Smooth muscle cell (in vitro differentiated cells): ENCODE data around the gene TRIP6. TPM values are rescaled to one million over a fixed set of nuclear protein-coding genes. Genes with fewer than 3 reads are reported as not detected.

Experiments
- DNase-seq: peaks from one replicate; lab custom pipeline; 2025; ENCODE audit not compliant: unreplicated experiment; lab: John Stamatoyannopoulos, UW
- H2AFZ ChIP-seq: fragments of 200-600 bp; sonication (generic); 2 replicates; pipeline ENCODE4 v1.6.0; 2016; ENCODE audit warnings: antibody characterized with exemption, low read depth, mild to moderate bottlenecking
- H3F3A ChIP-seq: fragments of 200-600 bp; sonication (generic); 2 replicates; pipeline ENCODE4 v1.6.0; 2017; ENCODE audit warnings: antibody characterized with exemption, low read depth
- H3K27ac ChIP-seq: fragments of 200-600 bp; sonication (generic); 2 replicates; pipeline ENCODE4 v1.5.1; 2016; ENCODE audit warnings: low read depth, mild to moderate bottlenecking
- H3K27me3 ChIP-seq: fragments of 200-600 bp; sonication (generic); 2 replicates; pipeline ENCODE4 v1.6.1; 2016; ENCODE audit warnings: low read depth, mild to moderate bottlenecking
- H3K36me3 ChIP-seq: fragments of 200-600 bp; sonication (generic); 2 replicates; pipeline ENCODE4 v1.5.1; 2016; ENCODE audit warnings: low read depth
- H3K4me1 ChIP-seq: fragments of 200-600 bp; sonication (generic); 2 replicates; pipeline ENCODE4 v1.5.1; 2016; ENCODE audit warnings: low read depth
- H3K4me2 ChIP-seq: fragments of 200-600 bp; sonication (generic); 2 replicates; pipeline ENCODE4 v1.6.0; 2016; ENCODE audit warnings: mild to moderate bottlenecking
- H3K4me3 ChIP-seq: fragments of 200-600 bp; sonication (generic); 2 replicates; pipeline ENCODE4 v1.5.1; 2016; ENCODE audit warnings: mild to moderate bottlenecking
- H3K79me2 ChIP-seq: fragments of 200-600 bp; sonication (generic); 2 replicates; pipeline ENCODE4 v1.6.0; 2016; ENCODE audit warnings: low read depth, mild to moderate bottlenecking
- H3K9ac ChIP-seq: fragments of 200-600 bp; sonication (generic); 2 replicates; pipeline ENCODE4 v1.6.0; 2016; ENCODE audit warnings: low read depth
- H3K9me3 ChIP-seq: fragments of 200-600 bp; sonication (generic); replicated peaks from 2 replicates; pipeline ENCODE4 v1.5.1; 2016; ENCODE audit warnings: low read depth
- H4K20me1 ChIP-seq: fragments of 200-600 bp; sonication (generic); 2 replicates; pipeline ENCODE4 v1.6.0; 2016; ENCODE audit warnings: low read depth
- WGBS: methylation state at CpG from one replicate; pipeline ENCODE4 v1.1.7; 2016; ENCODE audit warnings: low lambda C conversion rate; 5-methylcytosine and 5-hydroxymethylcytosine counted together
- polyA plus RNA-seq: library from polyadenylated mRNA; unstranded; fragments of >200 nt; fragmentation: Nextera tagmentation; extraction: Ambion mirVana; gene quantifications from 2 replicates; pipeline ENCODE4 v1.2.1, GENCODE V29; 2016
- total RNA-seq: library from RNA; depleted of rRNA; stranded (reverse); fragments of >200 nt; gene quantifications from 2 replicates; pipeline ENCODE4 v1.2.3, GENCODE V29; 2014
- TF ChIP-seq, protein P1 (sequence below): fragments of 200-600 bp; sonication (generic); IDR thresholded peaks from 2 replicates; pipeline ENCODE4 v1.5.1; 2017; ENCODE audit warnings: borderline replicate concordance, mild to moderate bottlenecking, antibody characterized with exemption; ENCODE audit not compliant: insufficient read depth, poor library complexity, severe bottlenecking

The TRIP6 gene
- total and polyA plus RNA-seq, 2 experiments from 2014 or later: 46.8 to 65.6 TPM

DNA sequence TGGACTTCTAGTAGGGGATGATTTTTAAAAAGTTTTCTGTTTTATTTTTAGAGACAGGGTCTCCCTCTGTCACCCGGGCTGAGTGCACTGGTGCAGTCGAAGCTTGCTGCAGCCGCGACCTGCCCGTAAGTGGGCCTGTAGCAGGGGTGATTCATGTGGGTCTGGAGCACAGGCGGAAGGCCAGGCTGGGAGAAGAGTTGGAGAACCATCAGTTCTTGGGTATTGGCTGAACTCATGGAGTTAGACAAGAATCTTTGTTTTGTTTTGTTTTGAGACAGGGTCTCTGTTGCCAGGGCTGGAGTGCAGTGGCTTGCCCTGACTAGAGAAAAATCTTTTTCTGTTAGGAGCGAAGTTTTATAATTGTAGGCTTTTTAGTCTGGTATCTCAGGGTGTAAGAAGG is 13.5 kb downstream of the TRIP6 start:
- Histone ChIP-seq H3K79me2 (peaks cover 65% of the 10 kb centered on the region), H3F3A (peaks cover 15% of the 10 kb centered on the region), H3K4me1 (peaks cover 20% of the 10 kb centered on the region), H3K27ac (no peak overlapping the region), H4K20me1 (peaks cover 83% of the 10 kb centered on the region), H2AFZ (no peak overlapping the region), H3K9me3 (no peaks in the 10 kb centered on the region), H3K36me3 (peaks cover 11% of the 10 kb centered on the region), H3K4me2 (no peak overlapping the region), H3K9ac (no peak overlapping the region), H3K4me3 (no peak overlapping the region), H3K27me3 (no peaks in the 10 kb centered on the region)
- TF ChIP-seq, protein P1, sequence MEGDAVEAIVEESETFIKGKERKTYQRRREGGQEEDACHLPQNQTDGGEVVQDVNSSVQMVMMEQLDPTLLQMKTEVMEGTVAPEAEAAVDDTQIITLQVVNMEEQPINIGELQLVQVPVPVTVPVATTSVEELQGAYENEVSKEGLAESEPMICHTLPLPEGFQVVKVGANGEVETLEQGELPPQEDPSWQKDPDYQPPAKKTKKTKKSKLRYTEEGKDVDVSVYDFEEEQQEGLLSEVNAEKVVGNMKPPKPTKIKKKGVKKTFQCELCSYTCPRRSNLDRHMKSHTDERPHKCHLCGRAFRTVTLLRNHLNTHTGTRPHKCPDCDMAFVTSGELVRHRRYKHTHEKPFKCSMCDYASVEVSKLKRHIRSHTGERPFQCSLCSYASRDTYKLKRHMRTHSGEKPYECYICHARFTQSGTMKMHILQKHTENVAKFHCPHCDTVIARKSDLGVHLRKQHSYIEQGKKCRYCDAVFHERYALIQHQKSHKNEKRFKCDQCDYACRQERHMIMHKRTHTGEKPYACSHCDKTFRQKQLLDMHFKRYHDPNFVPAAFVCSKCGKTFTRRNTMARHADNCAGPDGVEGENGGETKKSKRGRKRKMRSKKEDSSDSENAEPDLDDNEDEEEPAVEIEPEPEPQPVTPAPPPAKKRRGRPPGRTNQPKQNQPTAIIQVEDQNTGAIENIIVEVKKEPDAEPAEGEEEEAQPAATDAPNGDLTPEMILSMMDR: no peak
- no peak for DNase-seq
- 88% methylated on average over 7 of the region's 7 CpGs for WGBS

DNA sequence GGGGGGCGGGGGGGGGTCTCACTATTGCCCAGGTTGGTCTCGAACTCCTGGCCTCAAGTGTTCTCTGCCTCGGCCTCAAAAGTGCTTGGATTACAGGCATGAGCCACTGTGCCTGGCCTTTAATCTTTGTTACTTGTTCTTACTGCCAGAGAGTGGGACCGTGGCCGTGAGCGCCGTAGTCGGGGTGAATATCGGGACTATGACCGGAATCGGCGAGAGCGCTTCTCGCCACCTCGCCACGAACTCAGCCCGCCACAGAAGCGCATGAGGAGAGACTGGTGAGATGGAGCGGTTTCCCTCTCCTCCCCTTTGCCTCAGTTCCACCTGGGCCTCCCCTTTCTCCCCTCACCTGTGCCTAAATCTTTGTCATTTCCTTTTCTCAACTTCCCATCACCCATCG is 13.9 kb downstream of the TRIP6 start:
- peaks cover 15% of the 10 kb centered on the region for H3K4me1 ChIP-seq
- H3K27ac ChIP-seq: no peak overlapping the region
- H3K27me3 ChIP-seq: no peaks in the 10 kb centered on the region
- H3K79me2 ChIP-seq: peaks cover 60% of the 10 kb centered on the region
- TF ChIP-seq, protein P1: no peak
- 96% methylated on average over 20 of the region's 20 CpGs for WGBS
- no peak overlapping the region for H3K4me2 ChIP-seq
- no peak overlapping the region for H3K4me3 ChIP-seq
- no peak overlapping the region for H2AFZ ChIP-seq
- H3K36me3 ChIP-seq: peaks cover 11% of the 10 kb centered on the region
- no peaks in the 10 kb centered on the region for H3K9me3 ChIP-seq
- DNase-seq: no peak
- H3F3A ChIP-seq: peaks cover 15% of the 10 kb centered on the region
- peaks cover 78% of the 10 kb centered on the region for H4K20me1 ChIP-seq
- no peak overlapping the region for H3K9ac ChIP-seq

DNA sequence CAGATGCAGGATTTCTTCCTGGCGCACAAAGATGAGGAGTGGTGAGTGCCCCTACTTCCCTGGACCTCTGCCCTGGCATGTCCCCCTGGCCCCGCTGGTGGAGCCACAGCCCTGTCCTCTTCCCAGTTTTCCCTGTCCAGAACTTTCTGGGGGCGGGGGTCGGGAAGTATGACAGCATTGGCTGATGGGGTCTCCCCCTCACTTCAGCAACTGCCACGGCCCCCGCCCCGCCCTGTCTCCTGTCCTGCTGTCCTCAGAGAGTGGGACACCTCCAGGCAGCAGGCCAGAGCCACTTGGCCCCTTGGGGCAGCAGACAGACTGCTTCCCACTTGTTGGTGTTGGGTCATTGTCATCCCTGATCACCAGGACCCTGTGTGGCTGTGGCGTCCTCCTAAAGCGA is 15.0 kb downstream of the TRIP6 start:
- Histone ChIP-seq H3K4me2 (no peak overlapping the region), H3K27me3 (no peaks in the 10 kb centered on the region), H3K9me3 (no peaks in the 10 kb centered on the region), H3K79me2 (peaks cover 50% of the 10 kb centered on the region), H3F3A (peaks cover 26% of the 10 kb centered on the region), H3K9ac (no peak overlapping the region), H3K4me1 (peaks cover 7% of the 10 kb centered on the region), H3K27ac (no peak overlapping the region), H3K4me3 (no peak overlapping the region), H2AFZ (no peak overlapping the region), H4K20me1 (peaks cover 68% of the 10 kb centered on the region), H3K36me3 (peaks cover 11% of the 10 kb centered on the region)
- DNase-seq: no peak
- TF ChIP-seq, protein P1: no peak
- WGBS: 98% methylated on average over 9 of the region's 9 CpGs

DNA sequence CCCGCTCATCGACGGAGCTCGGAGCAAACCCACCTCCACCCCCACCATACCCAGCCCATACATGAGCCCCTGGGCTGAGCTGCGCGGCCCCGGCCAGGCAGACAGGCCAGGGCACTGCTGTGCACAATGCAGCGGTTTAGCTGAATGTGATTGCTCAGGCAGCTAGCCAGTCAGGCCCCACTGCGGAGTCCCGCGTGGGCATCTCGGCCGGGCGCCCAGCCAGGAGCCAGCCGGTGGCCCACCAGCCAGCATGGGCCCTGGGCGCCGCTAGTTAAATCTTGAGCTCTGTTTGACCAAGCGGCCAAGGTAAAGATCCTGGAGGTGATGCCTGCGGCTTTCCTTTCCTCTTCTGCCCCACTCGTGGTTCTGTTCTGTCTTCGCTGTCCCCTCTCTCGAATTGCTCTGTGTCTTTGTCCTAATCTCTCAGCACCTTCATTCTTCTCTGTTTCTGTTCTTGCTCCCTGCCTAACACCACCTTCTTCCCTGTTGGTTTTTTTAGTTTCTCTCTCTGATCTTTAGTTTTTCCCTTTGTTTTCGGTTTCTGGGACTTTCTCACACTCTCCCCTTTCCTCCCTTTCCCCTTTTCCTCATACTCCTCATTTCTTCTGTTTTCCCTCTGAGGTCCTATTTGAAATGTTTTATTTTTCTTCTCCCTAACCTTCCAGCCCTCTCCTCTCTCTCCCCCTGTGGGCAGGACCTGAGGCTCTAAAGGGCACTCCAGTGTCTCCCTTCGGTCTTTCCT is 15.8 kb downstream of the TRIP6 start:
- no peak for DNase-seq
- no peak overlapping the region for H3K4me3 ChIP-seq
- no peaks in the 10 kb centered on the region for H3K27me3 ChIP-seq
- WGBS: 94% methylated on average over 21 of the region's 24 CpGs
- TF ChIP-seq, protein P1: no peak
- peaks cover 62% of the 10 kb centered on the region for H4K20me1 ChIP-seq
- H3K27ac ChIP-seq: no peak overlapping the region
- no peak overlapping the region for H3K4me2 ChIP-seq
- peaks cover 50% of the 10 kb centered on the region for H3K79me2 ChIP-seq
- H3K9ac ChIP-seq: no peak overlapping the region
- H3F3A ChIP-seq: peaks cover 33% of the 10 kb centered on the region
- peaks cover 7% of the 10 kb centered on the region for H3K4me1 ChIP-seq
- H2AFZ ChIP-seq: no peak overlapping the region
- no peaks in the 10 kb centered on the region for H3K9me3 ChIP-seq
- H3K36me3 ChIP-seq: peaks cover 11% of the 10 kb centered on the region
